ENCODE results near the gene NOC2L.
A peak's percentile ranks its signal among the peaks of the same experiment; 100 is the strongest.

Gene NOC2L

GRCh38 chr1:984476-984814 is 25.4 kb upstream of the NOC2L start:
- Histone ChIP-seq H3F3A (ENCODE audit: insufficient read depth, low read length) (no peaks in the 10 kb centered on the region), H3K4me3 (ENCODE audit: low read length) (no peak overlapping the region), H3K79me2 (ENCODE audit: low read length) (no peaks in the 10 kb centered on the region), H3K9me2 (replicated peaks; ENCODE audit: insufficient read depth, low read length) (no peaks in the 10 kb centered on the region), H3K27ac (ENCODE audit: low read length) (no peak overlapping the region), H3K4me1 (ENCODE audit: low read length) (peaks cover 6% of the 10 kb centered on the region; the same call in 1 of the 2 replicates), H4K20me1 (ENCODE audit: insufficient read depth, low read length) (no peaks in the 10 kb centered on the region), H3K9me3 (replicated peaks; ENCODE audit: insufficient read depth, low read length) (no peaks in the 10 kb centered on the region), H3K4me2 (ENCODE audit: low read depth, low read length) (no peak overlapping the region), H2AFZ (ENCODE audit: low read length) (no peak overlapping the region), H3K27me3 (replicated peaks; ENCODE audit: insufficient read depth, low read length) (peaks cover 95% of the 10 kb centered on the region), H3K36me3 (replicated peaks; ENCODE audit: insufficient read depth, low read length) (no peaks in the 10 kb centered on the region), H3K9ac (ENCODE audit: low read length) (no peak overlapping the region)
- TF ChIP-seq, protein P1, sequence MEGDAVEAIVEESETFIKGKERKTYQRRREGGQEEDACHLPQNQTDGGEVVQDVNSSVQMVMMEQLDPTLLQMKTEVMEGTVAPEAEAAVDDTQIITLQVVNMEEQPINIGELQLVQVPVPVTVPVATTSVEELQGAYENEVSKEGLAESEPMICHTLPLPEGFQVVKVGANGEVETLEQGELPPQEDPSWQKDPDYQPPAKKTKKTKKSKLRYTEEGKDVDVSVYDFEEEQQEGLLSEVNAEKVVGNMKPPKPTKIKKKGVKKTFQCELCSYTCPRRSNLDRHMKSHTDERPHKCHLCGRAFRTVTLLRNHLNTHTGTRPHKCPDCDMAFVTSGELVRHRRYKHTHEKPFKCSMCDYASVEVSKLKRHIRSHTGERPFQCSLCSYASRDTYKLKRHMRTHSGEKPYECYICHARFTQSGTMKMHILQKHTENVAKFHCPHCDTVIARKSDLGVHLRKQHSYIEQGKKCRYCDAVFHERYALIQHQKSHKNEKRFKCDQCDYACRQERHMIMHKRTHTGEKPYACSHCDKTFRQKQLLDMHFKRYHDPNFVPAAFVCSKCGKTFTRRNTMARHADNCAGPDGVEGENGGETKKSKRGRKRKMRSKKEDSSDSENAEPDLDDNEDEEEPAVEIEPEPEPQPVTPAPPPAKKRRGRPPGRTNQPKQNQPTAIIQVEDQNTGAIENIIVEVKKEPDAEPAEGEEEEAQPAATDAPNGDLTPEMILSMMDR (IDR thresholded peaks at IDR 0.05; ENCODE audit: low read length): no peak
- no peak for TF ChIP-seq EZH2 (optimal IDR thresholded peaks at IDR 0.05; ENCODE audit: low read depth, low read length)
- no peak for TF ChIP-seq EZH2phosphoT487 (IDR thresholded peaks at IDR 0.05; ENCODE audit: low read length)
- no peak for DNase-seq

- H3K4me2 ChIP-seq (ENCODE audit: low read depth, low read length): no peak overlapping the region
- H3K27me3 ChIP-seq (replicated peaks; ENCODE audit: insufficient read depth, low read length): peaks cover 95% of the 10 kb centered on the region
Observed at GRCh38 chr1:983798-984475, 24.9 kb upstream of the NOC2L start.

DNA sequence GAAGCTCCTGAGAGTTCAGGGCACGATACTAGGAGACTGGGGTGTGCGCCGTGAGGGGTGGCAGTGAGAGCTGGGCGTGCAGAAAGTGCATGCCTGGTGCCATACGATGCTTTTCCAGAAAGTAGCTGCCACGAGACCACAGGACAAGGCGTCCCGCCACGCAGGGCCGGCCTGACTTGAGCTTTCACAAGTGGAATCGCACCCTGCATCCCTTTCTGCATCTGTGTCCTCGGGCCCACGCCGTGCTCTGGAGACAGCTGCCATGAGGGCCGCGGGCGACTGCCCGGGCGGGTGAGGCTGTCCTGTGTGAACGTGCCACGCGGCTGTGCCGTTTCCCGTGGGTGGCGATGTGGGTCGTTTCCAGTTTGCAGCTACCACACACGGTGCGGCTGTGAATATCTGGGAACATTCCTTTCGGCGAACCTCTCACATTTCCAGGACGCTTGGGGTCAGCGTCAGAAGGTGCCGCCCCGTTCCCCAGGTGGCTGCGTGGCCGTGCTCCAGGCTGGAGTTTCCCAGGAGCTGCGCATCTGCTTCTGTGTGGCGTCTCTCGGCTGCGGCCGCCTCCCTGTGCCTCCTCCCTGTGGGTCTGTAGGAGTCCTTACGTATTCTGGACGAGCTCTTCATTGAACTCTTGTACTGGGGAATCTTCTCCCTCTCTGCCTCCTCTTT is 23.8 kb upstream of the NOC2L start:
- H3K4me2 ChIP-seq (ENCODE audit: low read depth, low read length): no peak overlapping the region
- no peak overlapping the region for H3K27ac ChIP-seq (ENCODE audit: low read length)
- no peaks in the 10 kb centered on the region for H4K20me1 ChIP-seq (ENCODE audit: insufficient read depth, low read length)
- H3K27me3 ChIP-seq (replicated peaks; ENCODE audit: insufficient read depth, low read length): peaks cover 95% of the 10 kb centered on the region
- H3K9me3 ChIP-seq (replicated peaks; ENCODE audit: insufficient read depth, low read length): no peaks in the 10 kb centered on the region
- H3K9me2 ChIP-seq (replicated peaks; ENCODE audit: insufficient read depth, low read length): no peaks in the 10 kb centered on the region
- no peak for TF ChIP-seq EZH2phosphoT487 (IDR thresholded peaks at IDR 0.05; ENCODE audit: low read length)
- TF ChIP-seq, protein P1 (IDR thresholded peaks at IDR 0.05; ENCODE audit: low read length): no peak
- TF ChIP-seq EZH2 (optimal IDR thresholded peaks at IDR 0.05; ENCODE audit: low read depth, low read length): no peak
- peaks cover 6% of the 10 kb centered on the region; the same call in 1 of the 2 replicates for H3K4me1 ChIP-seq (ENCODE audit: low read length)
- no peak for DNase-seq
- H3K4me3 ChIP-seq (ENCODE audit: low read length): no peak overlapping the region
- no peak overlapping the region for H3K9ac ChIP-seq (ENCODE audit: low read length)
- no peaks in the 10 kb centered on the region for H3K36me3 ChIP-seq (replicated peaks; ENCODE audit: insufficient read depth, low read length)
- no peaks in the 10 kb centered on the region for H3F3A ChIP-seq (ENCODE audit: insufficient read depth, low read length)
- H2AFZ ChIP-seq (ENCODE audit: low read length): no peak overlapping the region
- no peaks in the 10 kb centered on the region for H3K79me2 ChIP-seq (ENCODE audit: low read length)

More at GRCh38 chr1:983798-984475, 24.9 kb upstream of the NOC2L start:
- Histone ChIP-seq H4K20me1 (ENCODE audit: insufficient read depth, low read length) (no peaks in the 10 kb centered on the region), H3F3A (ENCODE audit: insufficient read depth, low read length) (no peaks in the 10 kb centered on the region), H3K4me3 (ENCODE audit: low read length) (no peak overlapping the region), H2AFZ (ENCODE audit: low read length) (no peak overlapping the region), H3K9ac (ENCODE audit: low read length) (no peak overlapping the region), H3K9me2 (replicated peaks; ENCODE audit: insufficient read depth, low read length) (no peaks in the 10 kb centered on the region), H3K4me1 (ENCODE audit: low read length) (peaks cover 6% of the 10 kb centered on the region; the same call in 1 of the 2 replicates), H3K36me3 (replicated peaks; ENCODE audit: insufficient read depth, low read length) (no peaks in the 10 kb centered on the region), H3K79me2 (ENCODE audit: low read length) (no peaks in the 10 kb centered on the region), H3K9me3 (replicated peaks; ENCODE audit: insufficient read depth, low read length) (no peaks in the 10 kb centered on the region), H3K27ac (ENCODE audit: low read length) (no peak overlapping the region)
- DNase-seq: no peak
- no peak for TF ChIP-seq EZH2phosphoT487 (IDR thresholded peaks at IDR 0.05; ENCODE audit: low read length)
- TF ChIP-seq, protein P1 (IDR thresholded peaks at IDR 0.05; ENCODE audit: low read length): peak; percentile 61
- no peak for TF ChIP-seq EZH2 (optimal IDR thresholded peaks at IDR 0.05; ENCODE audit: low read depth, low read length)
